LNCAP (cell line): ENCODE results near the gene LYSMD2.

Source experiments
- TF ChIP-seq, protein P1 (sequence below): fragments of 450-650 bp; IDR thresholded peaks from 2 replicates; pipeline ENCODE4 v1.5.1; 2017; ENCODE audit warnings: mild to moderate bottlenecking

Gene LYSMD2

DNA sequence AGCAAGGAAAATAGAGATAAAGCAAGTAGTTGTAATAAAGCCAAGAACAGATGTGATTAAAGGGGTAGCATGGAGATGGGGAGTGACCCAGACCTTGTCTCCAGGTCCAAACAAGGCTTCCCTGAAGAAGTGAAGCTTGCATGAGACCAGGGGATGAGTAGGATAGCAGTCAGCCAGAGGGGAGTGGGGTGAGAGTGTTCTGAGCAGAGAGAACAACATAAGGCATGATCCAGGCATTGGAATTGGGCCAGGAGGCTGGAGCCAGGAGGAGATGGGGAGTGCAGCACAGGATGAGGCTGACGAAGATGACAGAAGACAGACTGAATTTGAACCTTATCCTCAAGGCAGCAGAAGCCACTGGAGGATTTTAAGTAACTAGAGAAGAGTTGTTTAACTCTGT is 21.2 kb upstream of the LYSMD2 start:
- TF ChIP-seq, protein P1, sequence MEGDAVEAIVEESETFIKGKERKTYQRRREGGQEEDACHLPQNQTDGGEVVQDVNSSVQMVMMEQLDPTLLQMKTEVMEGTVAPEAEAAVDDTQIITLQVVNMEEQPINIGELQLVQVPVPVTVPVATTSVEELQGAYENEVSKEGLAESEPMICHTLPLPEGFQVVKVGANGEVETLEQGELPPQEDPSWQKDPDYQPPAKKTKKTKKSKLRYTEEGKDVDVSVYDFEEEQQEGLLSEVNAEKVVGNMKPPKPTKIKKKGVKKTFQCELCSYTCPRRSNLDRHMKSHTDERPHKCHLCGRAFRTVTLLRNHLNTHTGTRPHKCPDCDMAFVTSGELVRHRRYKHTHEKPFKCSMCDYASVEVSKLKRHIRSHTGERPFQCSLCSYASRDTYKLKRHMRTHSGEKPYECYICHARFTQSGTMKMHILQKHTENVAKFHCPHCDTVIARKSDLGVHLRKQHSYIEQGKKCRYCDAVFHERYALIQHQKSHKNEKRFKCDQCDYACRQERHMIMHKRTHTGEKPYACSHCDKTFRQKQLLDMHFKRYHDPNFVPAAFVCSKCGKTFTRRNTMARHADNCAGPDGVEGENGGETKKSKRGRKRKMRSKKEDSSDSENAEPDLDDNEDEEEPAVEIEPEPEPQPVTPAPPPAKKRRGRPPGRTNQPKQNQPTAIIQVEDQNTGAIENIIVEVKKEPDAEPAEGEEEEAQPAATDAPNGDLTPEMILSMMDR: no peak

DNA sequence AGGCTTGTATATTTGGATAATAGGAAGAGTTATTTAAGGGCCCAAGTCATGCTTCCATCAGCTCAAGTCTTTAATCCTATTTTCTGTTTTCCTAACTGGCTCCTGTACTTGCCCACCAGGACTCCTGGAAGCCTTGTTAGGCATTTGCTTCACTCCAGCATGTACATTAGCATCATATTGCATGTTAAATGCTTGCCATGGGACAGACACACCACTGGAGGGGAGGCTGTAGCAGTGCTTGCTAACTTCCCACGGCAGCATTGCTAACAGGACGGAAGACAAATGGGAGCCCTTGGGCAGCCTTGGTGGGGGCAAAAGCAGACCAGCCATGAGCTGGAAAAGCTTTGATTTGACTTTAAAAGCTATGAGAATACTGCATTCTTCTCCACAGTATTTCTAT is 20.0 kb upstream of the LYSMD2 start:
- TF ChIP-seq, protein P1: no peak

GRCh38 chr15:51756482-51756881 is 19.0 kb upstream of the LYSMD2 start:
- TF ChIP-seq, protein P1: no peak

DNA sequence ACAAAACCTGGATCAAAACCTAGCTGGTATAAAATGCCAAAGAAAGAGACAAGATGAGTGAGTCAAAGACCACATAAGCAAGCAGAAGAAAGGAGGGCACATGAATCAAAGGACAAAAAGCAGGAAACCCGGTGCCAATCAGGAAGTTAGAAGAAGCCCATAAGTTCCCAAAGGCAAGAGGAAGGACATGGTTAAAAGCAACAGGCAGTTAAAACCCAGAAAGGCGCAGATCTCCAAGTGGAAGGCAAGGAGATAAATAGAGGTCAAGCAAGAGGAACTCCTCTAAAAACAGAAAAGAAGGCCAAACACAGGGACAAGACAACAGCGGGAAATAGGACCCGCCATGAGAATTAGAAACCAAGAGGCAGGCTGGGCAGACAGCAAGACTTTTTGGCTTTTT is 18.3 kb upstream of the LYSMD2 start:
- TF ChIP-seq, protein P1: no peak

DNA sequence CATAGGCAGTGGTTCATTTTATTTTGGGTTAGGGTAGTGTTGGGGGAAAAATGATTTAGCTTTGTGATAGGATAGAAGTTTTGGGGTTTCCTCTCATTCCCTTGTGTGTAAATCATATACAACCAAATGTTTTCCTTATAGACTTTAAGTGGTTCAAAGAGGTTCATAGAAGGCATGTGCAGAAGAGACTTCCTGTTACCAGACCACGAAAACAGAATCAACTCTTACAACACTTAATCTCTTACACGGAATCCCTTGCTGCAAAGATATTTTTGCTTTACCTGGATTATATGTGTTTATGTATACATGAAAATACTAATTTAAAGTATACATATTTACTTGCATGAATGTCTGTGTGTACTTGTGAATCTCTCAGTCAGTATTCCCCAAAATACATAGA is 16.8 kb upstream of the LYSMD2 start:
- TF ChIP-seq, protein P1: no peak

- TF ChIP-seq, protein P1: no peak
Measured at GRCh38 chr15:51752888-51753287, 15.4 kb upstream of the LYSMD2 start.

DNA sequence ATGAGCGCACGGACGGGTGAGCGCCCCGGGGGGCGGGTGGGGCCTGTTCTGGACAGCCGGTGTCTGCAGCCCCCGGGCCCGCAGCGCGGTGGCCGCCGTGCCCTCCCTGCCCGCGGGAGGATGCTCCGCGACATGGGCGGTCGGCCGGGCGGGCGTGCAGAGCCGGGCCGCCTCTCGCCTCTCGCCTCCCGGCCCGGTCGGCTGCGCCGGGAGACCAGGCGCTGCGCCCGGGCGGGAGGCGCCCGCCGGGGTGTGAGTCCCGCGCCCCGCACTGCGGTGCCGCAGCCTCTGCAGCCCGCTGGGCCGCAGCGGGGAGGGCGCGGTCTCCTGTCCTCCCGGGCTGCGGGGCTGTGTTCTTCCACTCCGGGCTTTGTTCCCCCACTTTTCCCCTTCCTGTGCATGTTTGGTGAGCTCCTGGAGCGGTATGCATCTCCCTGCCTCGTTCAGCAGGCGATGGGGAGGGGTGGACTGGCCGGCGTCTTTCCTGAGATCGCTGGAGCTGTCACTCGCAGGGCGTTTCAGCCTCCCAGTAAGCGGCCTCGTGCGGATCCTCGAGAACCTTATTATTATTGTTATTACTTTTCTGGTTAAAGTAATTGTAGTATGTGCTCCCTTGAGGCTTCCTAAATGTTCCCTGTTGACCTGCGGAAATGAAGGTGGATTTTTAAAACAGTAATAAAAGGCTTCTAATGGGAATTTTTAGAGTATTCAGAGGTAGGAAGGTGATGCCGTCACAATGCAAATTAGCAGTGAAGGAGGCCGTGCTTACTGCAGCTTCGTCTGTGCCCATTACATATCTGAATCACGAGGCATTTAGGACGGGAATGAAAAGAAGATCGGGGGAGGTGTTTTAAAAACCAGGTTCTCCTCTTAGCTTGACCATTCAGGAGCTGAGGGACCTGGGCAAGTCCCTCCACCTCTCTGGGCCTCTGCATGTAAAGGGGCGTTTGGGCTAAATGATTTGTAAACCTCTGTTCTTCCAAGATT is 14.5 kb upstream of the LYSMD2 start:
- TF ChIP-seq, protein P1: no peak
